ENCODE measurements around the gene CALN1.

GRCh38 chr7:71782051-71782450, 630.1 kb downstream of the CALN1 start:
- TF ChIP-seq CTCF (IDR thresholded peaks at IDR 0.05) = no peak
- TF ChIP-seq POLR2A (IDR thresholded peaks at IDR 0.05) = no peak
